Measurements from ENCODE around the gene KCNC4. TPM values are rescaled to one million over a fixed set of nuclear protein-coding genes. Genes with fewer than 3 reads are reported as not detected.
A peak's percentile ranks its signal among the peaks of the same experiment; 100 is the strongest.

The KCNC4 gene
- polyA plus RNA-seq, 2 donors = 1.8 to 1.9 TPM

DNA sequence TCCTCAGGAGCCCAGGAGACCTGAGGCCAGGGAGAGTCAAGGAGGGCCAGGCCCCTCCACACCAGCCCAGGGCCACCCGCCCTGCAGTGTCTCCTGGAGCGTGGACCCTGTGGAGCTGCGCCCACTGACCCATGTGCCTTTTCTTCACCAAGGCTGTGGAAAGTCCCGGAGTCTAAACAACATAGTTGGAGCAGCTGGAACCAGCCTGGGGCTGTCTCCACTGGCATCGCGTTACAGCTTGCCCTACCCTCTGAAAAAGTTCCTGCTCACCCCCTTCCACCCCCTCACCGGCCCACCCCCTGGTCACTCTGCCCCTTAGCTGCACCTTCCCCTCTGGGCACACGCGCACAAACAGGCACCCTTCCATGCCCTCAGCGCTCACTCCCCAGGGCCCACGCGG lies 18.3 kb downstream of the KCNC4 start:
- H3K4me1 ChIP-seq (ENCODE audit: control insufficient read depth in 2 of 2, insufficient read depth in 2 of 2, low read length in 1 of 2) = peaks cover 0 to 12% of the 10 kb centered on the region in 2 donors
- peaks cover 13 to 14% of the 10 kb centered on the region in 2 donors for H3K36me3 ChIP-seq (ENCODE audit: control insufficient read depth in 2 of 2, insufficient read depth in 2 of 2, low read length in 1 of 2)
- 52 to 69% methylated on average over 12 of the region's 12 CpGs for WGBS, 2 donors
- H3K4me3 ChIP-seq (ENCODE audit: low read depth in 1 of 2, low read length in 2 of 2) = no peak overlapping the region
- no peaks in the 10 kb centered on the region for H3K27me3 ChIP-seq (ENCODE audit: control insufficient read depth in 1 of 2, insufficient read depth in 2 of 2, low read length in 2 of 2)
- H3K27ac ChIP-seq (ENCODE audit: low read depth in 2 of 2, low read length in 1 of 2) = no peak overlapping the region
- no peaks in the 10 kb centered on the region for H3K9me3 ChIP-seq (ENCODE audit: control insufficient read depth in 2 of 2, insufficient read depth in 1 of 2, low read depth in 1 of 2, low read length in 1 of 2)

DNA sequence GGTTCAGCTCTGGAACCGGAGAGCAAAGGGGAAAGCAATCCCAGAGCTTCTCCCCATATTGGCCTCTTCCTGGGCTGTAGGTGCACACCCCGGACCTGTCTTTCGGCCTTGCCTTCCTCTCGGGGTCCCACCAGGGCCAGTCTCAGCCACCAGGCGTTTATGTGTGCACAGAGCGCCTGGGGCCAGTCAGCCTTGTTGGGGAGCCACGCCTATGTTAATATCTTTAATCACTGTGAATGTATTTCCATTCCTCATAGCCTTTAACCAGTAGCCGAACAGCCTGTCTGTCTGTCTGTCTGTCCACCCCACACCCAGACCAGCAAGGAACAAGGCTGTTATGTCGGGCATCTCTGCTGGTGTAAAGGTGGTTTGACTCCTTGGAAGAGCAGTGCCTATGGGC lies 18.8 kb downstream of the KCNC4 start:
- H3K4me1 ChIP-seq (ENCODE audit: control insufficient read depth in 2 of 2, insufficient read depth in 2 of 2, low read length in 1 of 2) = peaks cover 0 to 12% of the 10 kb centered on the region in 2 donors
- peaks cover 9 to 13% of the 10 kb centered on the region in 2 donors for H3K36me3 ChIP-seq (ENCODE audit: control insufficient read depth in 2 of 2, insufficient read depth in 2 of 2, low read length in 1 of 2)
- peak overlapping the region in 1 of 2 donors; percentile 76 for H3K27ac ChIP-seq (ENCODE audit: low read depth in 2 of 2, low read length in 1 of 2)
- H3K4me3 ChIP-seq (ENCODE audit: low read depth in 1 of 2, low read length in 2 of 2) = no peak overlapping the region
- no peaks in the 10 kb centered on the region for H3K27me3 ChIP-seq (ENCODE audit: control insufficient read depth in 1 of 2, insufficient read depth in 2 of 2, low read length in 2 of 2)
- 56 to 59% methylated on average over 9 of the region's 9 CpGs for WGBS, 2 donors
- H3K9me3 ChIP-seq (ENCODE audit: control insufficient read depth in 2 of 2, insufficient read depth in 1 of 2, low read depth in 1 of 2, low read length in 1 of 2) = no peaks in the 10 kb centered on the region

DNA sequence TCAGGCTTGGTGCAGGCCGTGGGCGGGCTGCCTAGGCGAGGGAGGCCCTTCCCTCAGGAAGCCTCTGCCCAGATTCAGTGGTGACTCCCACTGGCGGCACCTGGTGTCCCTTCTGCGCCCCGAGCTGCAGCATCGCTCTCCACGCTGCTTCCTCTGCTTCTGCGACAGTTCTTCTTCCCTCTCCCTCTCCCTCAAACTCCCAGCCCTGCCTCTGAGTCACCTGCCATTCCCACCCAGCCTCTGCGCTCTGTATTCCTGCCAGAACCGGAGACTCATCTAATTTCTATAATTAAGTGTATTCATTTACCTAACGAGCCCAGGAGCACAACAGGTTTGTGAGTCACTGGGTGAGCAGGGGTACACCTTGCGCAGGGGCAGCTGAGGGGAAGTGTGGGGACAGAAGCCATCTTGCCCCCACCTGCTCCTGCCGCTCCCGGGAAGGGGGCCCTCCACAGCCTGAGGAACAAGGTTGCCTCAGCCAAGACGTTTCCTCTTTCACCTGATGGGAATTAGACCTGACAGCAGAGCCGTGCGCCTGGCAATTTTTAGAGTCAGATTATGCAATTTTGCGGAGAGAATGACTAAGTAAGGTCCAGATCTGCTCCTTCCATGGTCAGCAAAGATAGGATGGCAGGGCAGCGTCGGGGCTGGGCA lies 19.4 kb downstream of the KCNC4 start:
- WGBS, 2 donors = 52 to 70% methylated on average over 21 of the region's 21 CpGs
- peaks cover 0 to 12% of the 10 kb centered on the region in 2 donors for H3K4me1 ChIP-seq (ENCODE audit: control insufficient read depth in 2 of 2, insufficient read depth in 2 of 2, low read length in 1 of 2)
- H3K36me3 ChIP-seq (ENCODE audit: control insufficient read depth in 2 of 2, insufficient read depth in 2 of 2, low read length in 1 of 2) = peaks cover 9 to 13% of the 10 kb centered on the region in 2 donors
- peak overlapping the region; percentile 30 to 76 for H3K27ac ChIP-seq (ENCODE audit: low read depth in 2 of 2, low read length in 1 of 2)
- H3K9me3 ChIP-seq (ENCODE audit: control insufficient read depth in 2 of 2, insufficient read depth in 1 of 2, low read depth in 1 of 2, low read length in 1 of 2) = no peaks in the 10 kb centered on the region
- H3K4me3 ChIP-seq (ENCODE audit: low read depth in 1 of 2, low read length in 2 of 2) = no peak overlapping the region
- no peaks in the 10 kb centered on the region for H3K27me3 ChIP-seq (ENCODE audit: control insufficient read depth in 1 of 2, insufficient read depth in 2 of 2, low read length in 2 of 2)

DNA sequence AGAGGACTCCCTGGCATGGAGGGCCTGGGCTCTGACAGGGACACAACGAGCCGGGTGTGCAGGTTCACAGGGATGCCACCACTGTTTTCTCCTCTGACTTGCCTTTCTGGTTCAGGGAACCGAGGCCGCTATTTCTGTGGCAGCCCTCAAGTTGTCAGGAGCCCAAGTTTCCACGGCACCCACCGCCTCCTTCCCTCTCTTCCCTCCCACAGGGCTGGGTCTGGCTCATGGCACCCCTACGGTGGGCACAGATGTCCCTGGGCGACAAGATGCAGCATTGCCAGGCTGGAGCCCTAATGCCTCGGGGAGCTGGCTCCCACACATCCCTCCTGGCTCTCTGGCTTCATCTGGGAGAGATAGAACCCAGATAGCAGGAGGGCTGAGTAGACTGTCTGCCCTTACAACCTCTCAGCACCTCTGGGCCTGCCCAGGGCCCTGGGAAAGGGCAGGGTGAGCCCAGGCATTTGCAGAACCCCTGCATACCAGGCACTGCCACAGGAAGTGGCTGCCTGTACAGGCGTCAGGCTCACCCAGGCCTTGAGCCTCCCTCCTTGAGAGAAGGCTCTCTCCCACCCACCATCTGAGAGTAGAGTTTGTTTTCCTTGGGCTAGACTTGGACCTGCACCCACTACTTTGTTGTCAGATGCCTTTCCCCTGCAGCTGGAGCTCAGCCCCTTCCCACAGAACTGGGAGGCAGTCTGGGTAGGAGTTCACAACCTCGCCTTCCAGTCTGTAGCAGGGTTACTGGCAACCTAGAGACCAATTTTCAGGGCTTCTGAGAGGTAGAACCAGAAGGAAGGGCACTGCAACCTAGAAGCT lies 20.5 kb downstream of the KCNC4 start:
- peaks cover 0 to 14% of the 10 kb centered on the region in 2 donors for H3K4me1 ChIP-seq (ENCODE audit: control insufficient read depth in 2 of 2, insufficient read depth in 2 of 2, low read length in 1 of 2)
- no peaks in the 10 kb centered on the region for H3K27me3 ChIP-seq (ENCODE audit: control insufficient read depth in 1 of 2, insufficient read depth in 2 of 2, low read length in 2 of 2)
- peaks cover 9 to 13% of the 10 kb centered on the region in 2 donors for H3K36me3 ChIP-seq (ENCODE audit: control insufficient read depth in 2 of 2, insufficient read depth in 2 of 2, low read length in 1 of 2)
- H3K9me3 ChIP-seq (ENCODE audit: control insufficient read depth in 2 of 2, insufficient read depth in 1 of 2, low read depth in 1 of 2, low read length in 1 of 2) = no peaks in the 10 kb centered on the region
- no peak overlapping the region for H3K4me3 ChIP-seq (ENCODE audit: low read depth in 1 of 2, low read length in 2 of 2)
- WGBS, 2 donors = 77 to 82% methylated on average over 11 of the region's 11 CpGs
- no peak overlapping the region for H3K27ac ChIP-seq (ENCODE audit: low read depth in 2 of 2, low read length in 1 of 2)

DNA sequence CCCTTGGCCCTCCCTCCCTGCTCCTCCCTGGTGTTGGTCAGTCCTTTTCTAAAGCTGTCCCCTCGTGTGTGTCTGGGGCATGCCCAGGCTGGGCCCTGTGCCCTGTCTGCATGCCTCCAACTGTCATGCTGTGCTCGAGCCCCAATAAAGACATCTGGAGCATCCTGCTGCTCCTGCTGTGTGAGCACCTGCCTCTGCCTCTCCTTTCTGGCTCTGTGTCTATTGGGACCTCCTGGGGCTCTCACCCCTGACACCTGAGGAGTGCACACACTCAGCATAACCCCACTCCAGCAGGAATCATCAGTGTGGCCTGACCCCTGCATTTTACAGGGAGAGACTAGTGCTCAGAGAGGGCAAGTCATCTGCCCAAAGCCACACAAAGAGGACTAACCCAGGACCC lies 23.7 kb downstream of the KCNC4 start:
- Histone ChIP-seq H3K27ac (ENCODE audit: low read depth in 2 of 2, low read length in 1 of 2) (no peak overlapping the region), H3K4me3 (ENCODE audit: low read depth in 1 of 2, low read length in 2 of 2) (no peak overlapping the region), H3K4me1 (ENCODE audit: control insufficient read depth in 2 of 2, insufficient read depth in 2 of 2, low read length in 1 of 2) (peaks cover 0 to 8% of the 10 kb centered on the region in 2 donors), H3K27me3 (ENCODE audit: control insufficient read depth in 1 of 2, insufficient read depth in 2 of 2, low read length in 2 of 2) (no peaks in the 10 kb centered on the region), H3K36me3 (ENCODE audit: control insufficient read depth in 2 of 2, insufficient read depth in 2 of 2, low read length in 1 of 2) (peaks cover 5 to 8% of the 10 kb centered on the region in 2 donors), H3K9me3 (ENCODE audit: control insufficient read depth in 2 of 2, insufficient read depth in 1 of 2, low read depth in 1 of 2, low read length in 1 of 2) (no peaks in the 10 kb centered on the region)
- 49 to 71% methylated on average over 2 of the region's 2 CpGs for WGBS, 2 donors

DNA sequence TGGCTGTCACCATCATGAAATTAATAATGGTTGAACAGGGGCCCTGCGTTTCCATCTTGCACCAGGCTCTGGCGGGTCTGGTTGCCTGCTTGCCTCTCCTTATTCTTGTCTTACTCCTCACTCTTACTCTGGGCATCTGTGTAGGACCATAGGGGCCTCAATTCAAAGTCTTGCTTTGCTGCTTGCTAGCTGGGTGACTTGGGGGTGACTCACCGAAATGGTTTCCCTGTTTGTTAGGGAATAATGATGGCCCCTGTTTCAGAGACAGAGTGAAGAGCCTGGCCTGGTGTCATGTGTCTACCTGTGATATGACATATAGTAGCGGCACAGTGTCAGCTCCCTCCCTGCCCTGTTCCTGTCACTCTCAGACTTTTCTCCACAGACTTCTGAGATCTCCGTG lies 24.6 kb downstream of the KCNC4 start:
- Histone ChIP-seq H3K36me3 (ENCODE audit: control insufficient read depth in 2 of 2, insufficient read depth in 2 of 2, low read length in 1 of 2) (peaks cover 5 to 8% of the 10 kb centered on the region in 2 donors), H3K9me3 (ENCODE audit: control insufficient read depth in 2 of 2, insufficient read depth in 1 of 2, low read depth in 1 of 2, low read length in 1 of 2) (no peaks in the 10 kb centered on the region), H3K27me3 (ENCODE audit: control insufficient read depth in 1 of 2, insufficient read depth in 2 of 2, low read length in 2 of 2) (no peaks in the 10 kb centered on the region), H3K4me3 (ENCODE audit: low read depth in 1 of 2, low read length in 2 of 2) (no peak overlapping the region), H3K4me1 (ENCODE audit: control insufficient read depth in 2 of 2, insufficient read depth in 2 of 2, low read length in 1 of 2) (peaks cover 0 to 2% of the 10 kb centered on the region in 2 donors), H3K27ac (ENCODE audit: low read depth in 2 of 2, low read length in 1 of 2) (no peak overlapping the region)
- WGBS, 2 donors = 91 to 92% methylated on average over 5 of the region's 5 CpGs

DNA sequence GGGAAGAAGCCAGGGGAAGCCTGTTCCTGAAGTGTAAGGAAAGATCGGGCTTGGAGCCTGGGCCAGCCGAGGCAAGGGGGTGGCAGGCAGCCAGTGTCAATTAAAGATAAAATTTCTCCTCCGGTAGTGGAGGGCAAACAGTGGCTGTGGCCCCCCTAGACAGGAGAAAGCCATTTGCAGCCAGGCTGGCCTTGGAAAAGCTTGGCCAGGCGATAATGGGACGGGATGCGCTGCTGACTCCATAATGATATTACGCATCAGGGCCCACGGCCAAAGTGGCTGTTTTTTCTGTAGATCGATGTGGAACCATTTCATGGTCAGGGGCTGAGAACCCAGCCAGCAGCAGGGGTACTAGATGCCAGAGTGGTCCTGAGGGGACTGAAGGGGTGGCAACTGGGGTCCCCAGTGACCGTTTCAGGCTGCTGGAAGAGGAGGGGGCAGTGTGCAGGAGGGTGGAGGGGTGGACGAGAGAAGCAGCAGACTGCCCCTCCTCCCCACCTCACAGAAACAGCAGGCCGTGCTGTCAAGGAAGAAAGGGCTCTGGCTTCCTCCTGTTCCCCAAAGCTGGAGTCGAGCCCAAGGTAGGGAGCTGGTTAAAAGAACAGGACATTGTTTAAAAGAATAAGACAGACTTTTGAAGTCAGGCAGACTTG lies 25.2 kb downstream of the KCNC4 start:
- Histone ChIP-seq H3K9me3 (ENCODE audit: control insufficient read depth in 2 of 2, insufficient read depth in 1 of 2, low read depth in 1 of 2, low read length in 1 of 2) (no peaks in the 10 kb centered on the region), H3K4me3 (ENCODE audit: low read depth in 1 of 2, low read length in 2 of 2) (no peak overlapping the region), H3K36me3 (ENCODE audit: control insufficient read depth in 2 of 2, insufficient read depth in 2 of 2, low read length in 1 of 2) (peaks cover 5 to 8% of the 10 kb centered on the region in 2 donors), H3K27ac (ENCODE audit: low read depth in 2 of 2, low read length in 1 of 2) (peak overlapping the region; percentile 1 to 44), H3K4me1 (ENCODE audit: control insufficient read depth in 2 of 2, insufficient read depth in 2 of 2, low read length in 1 of 2) (peaks cover 0 to 6% of the 10 kb centered on the region in 2 donors), H3K27me3 (ENCODE audit: control insufficient read depth in 1 of 2, insufficient read depth in 2 of 2, low read length in 2 of 2) (no peaks in the 10 kb centered on the region)
- 57 to 63% methylated on average over 13 of the region's 13 CpGs for WGBS, 2 donors

DNA sequence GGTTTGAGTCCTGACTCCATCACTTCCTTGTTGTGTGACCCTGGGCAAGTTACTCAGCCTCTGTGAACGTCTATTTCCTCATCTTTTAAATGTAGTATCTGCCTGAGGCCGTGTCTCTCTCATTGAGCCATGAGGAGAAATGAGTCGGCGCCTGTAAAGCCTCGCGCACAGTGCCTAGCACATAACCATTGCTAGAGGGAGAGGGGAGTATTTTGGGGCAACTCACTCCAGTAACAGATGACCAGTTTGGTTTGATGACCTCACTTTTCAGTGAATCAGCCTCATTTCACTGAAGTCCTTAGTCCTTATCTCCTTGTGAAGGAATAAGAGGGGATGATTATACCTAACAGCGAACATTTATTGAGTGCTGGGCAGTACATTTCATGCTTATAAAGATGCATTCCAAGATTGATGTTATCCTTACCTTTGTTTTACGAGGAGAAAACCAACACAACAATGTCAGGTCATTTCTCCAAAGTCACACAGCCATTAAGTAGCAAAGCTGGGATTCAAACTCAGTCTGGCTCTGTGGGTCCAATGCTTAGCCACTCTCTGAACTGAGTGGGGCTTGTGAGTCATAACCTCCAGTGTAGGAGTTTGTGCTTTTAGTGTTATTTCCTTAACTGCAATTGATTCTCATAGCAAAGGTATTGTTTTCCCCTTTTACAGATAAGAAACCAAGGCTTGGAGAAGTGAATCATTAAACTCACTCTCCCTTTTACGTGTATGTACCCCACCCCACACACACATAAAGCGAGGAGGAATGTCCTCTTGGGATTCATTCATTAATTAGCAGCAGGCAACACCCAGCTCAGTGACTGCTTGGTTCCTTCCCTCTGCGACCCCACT lies 25.9 kb downstream of the KCNC4 start:
- Histone ChIP-seq H3K36me3 (ENCODE audit: control insufficient read depth in 2 of 2, insufficient read depth in 2 of 2, low read length in 1 of 2) (peaks cover 5 to 8% of the 10 kb centered on the region in 2 donors), H3K4me3 (ENCODE audit: low read depth in 1 of 2, low read length in 2 of 2) (no peak overlapping the region), H3K27ac (ENCODE audit: low read depth in 2 of 2, low read length in 1 of 2) (peak overlapping the region in 1 of 2 donors; percentile 1), H3K27me3 (ENCODE audit: control insufficient read depth in 1 of 2, insufficient read depth in 2 of 2, low read length in 2 of 2) (no peaks in the 10 kb centered on the region), H3K4me1 (ENCODE audit: control insufficient read depth in 2 of 2, insufficient read depth in 2 of 2, low read length in 1 of 2) (peaks cover 0 to 7% of the 10 kb centered on the region in 2 donors), H3K9me3 (ENCODE audit: control insufficient read depth in 2 of 2, insufficient read depth in 1 of 2, low read depth in 1 of 2, low read length in 1 of 2) (no peaks in the 10 kb centered on the region)
- 53 to 55% methylated on average over 11 of the region's 11 CpGs for WGBS, 2 donors
